Keratinocyte (primary cell): ENCODE measurements around the gene MFAP3L. TPM values are rescaled to one million over a fixed set of nuclear protein-coding genes. Genes with fewer than 3 reads are reported as not detected.

Experiments used
- DNase-seq: peaks from one replicate; pipeline ENCODE4 v3.0.0-alpha.2; 2011; ENCODE audit warnings: low read depth, missing footprints, low spot score
- FAIRE-seq: peaks from 2 replicates; lab custom pipeline; 2011; peaks lifted over from hg19 to GRCh38; lab: Jason Lieb, UNC
- H2AFZ ChIP-seq: 2 replicates; pipeline ENCODE4 v1.6.0; 2012; ENCODE audit warnings: low read length, control low read depth, inconsistent platforms; ENCODE audit not compliant: control insufficient read depth
- H3K27ac ChIP-seq: 2 replicates; pipeline ENCODE4 v1.5.1; 2011; ENCODE audit warnings: low read length; ENCODE audit not compliant: control insufficient read depth, insufficient read depth
- H3K27me3 ChIP-seq: 3 replicates; pipeline ENCODE4 v1.6.0; 2011; ENCODE audit warnings: low read length; ENCODE audit not compliant: control insufficient read depth, insufficient read depth; ENCODE audit errors: extremely low read depth
- H3K36me3 ChIP-seq, 2 experiments: 2 replicates in 1 of 2; 3 replicates in 1 of 2; pipeline ENCODE4 v1.5.1; 2011; ENCODE audit warnings: low read length in 2 of 2, mild to moderate bottlenecking in 1 of 2; ENCODE audit not compliant: control insufficient read depth in 2 of 2, insufficient read depth in 2 of 2; ENCODE audit errors: extremely low read depth in 1 of 2
- H3K4me1 ChIP-seq: 3 replicates; pipeline ENCODE4 v1.5.1; 2011; ENCODE audit warnings: low read length; ENCODE audit not compliant: control insufficient read depth, insufficient read depth; ENCODE audit errors: extremely low read depth
- H3K4me2 ChIP-seq: 3 replicates; pipeline ENCODE4 v1.6.0; 2011; ENCODE audit warnings: low read depth, low read length; ENCODE audit not compliant: control insufficient read depth, insufficient read depth; ENCODE audit errors: extremely low read depth
- H3K4me3 ChIP-seq, 3 experiments: fragments of 200-600 bp in 1 of 3; sonication (generic) in 1 of 3; 2 replicates in 2 of 3; 3 replicates in 1 of 3; pipeline ENCODE4 v1.5.1; 2011 to 2016; ENCODE audit warnings: low read length in 3 of 3, mild to moderate bottlenecking in 3 of 3, control low read depth in 2 of 3, inconsistent platforms in 1 of 3, low read depth in 1 of 3, mixed read lengths in 1 of 3, mixed run types in 1 of 3, moderate library complexity in 1 of 3; ENCODE audit not compliant: control insufficient read depth in 2 of 3, insufficient read depth in 2 of 3; ENCODE audit errors: extremely low read depth in 1 of 3
- H3K79me2 ChIP-seq: 2 replicates; pipeline ENCODE4 v1.6.0; 2012; ENCODE audit warnings: low read length; ENCODE audit not compliant: control insufficient read depth, insufficient read depth
- H3K9ac ChIP-seq: 3 replicates; pipeline ENCODE4 v1.6.0; 2011; ENCODE audit warnings: low read length; ENCODE audit not compliant: control insufficient read depth, insufficient read depth; ENCODE audit errors: extremely low read depth
- H3K9me1 ChIP-seq: 3 replicates; pipeline ENCODE4 v1.6.0; 2011; ENCODE audit warnings: low read length; ENCODE audit not compliant: control insufficient read depth, insufficient read depth; ENCODE audit errors: extremely low read depth
- H3K9me3 ChIP-seq: 2 replicates; pipeline ENCODE4 v1.5.1; 2012; ENCODE audit warnings: low read depth, low read length; ENCODE audit not compliant: control insufficient read depth
- H4K20me1 ChIP-seq: 3 replicates; pipeline ENCODE4 v1.6.0; 2011; ENCODE audit warnings: low read length; ENCODE audit not compliant: control insufficient read depth, insufficient read depth; ENCODE audit errors: extremely low read depth
- CTCF ChIP-seq, 3 experiments: IDR thresholded peaks in 1 of 3; conservative IDR thresholded peaks in 1 of 3; optimal IDR thresholded peaks in 1 of 3; 2 replicates in 2 of 3; 3 replicates in 1 of 3; pipeline versions ENCODE3 to v1.5.1; 2011; ENCODE audit warnings: low read length in 3 of 3, mild to moderate bottlenecking in 3 of 3, moderate library complexity in 2 of 3, control low read depth in 1 of 3, inconsistent platforms in 1 of 3; ENCODE audit not compliant: insufficient read depth in 2 of 3; ENCODE audit errors: extremely low read depth in 1 of 3
- EZH2 ChIP-seq: IDR thresholded peaks from one replicate; pipeline ENCODE4 v1.6.1; 2012; ENCODE audit warnings: inconsistent platforms, mild to moderate bottlenecking, low read length, moderate library complexity
- dilution Hi-C: fragments of 300-500 bp; cut with MboI; formaldehyde crosslinking; loops from one replicate; pipeline ENCODE4 v1.7.0; 2020; ENCODE audit warnings: low sequenced_read_pairs; ENCODE audit not compliant: extremely low pct_ligation_motif_present
- polyA plus RNA-seq, 5 experiments: library from polyadenylated mRNA; depleted of rRNA in 3 of 5; stranded (reverse) in 3 of 5; stranded (forward) in 1 of 5; unstranded in 1 of 5; fragments of >200 nt; gene quantifications; 1 replicate in 1 of 5; 2 replicates in 3 of 5; 3 replicates in 1 of 5; pipeline versions ENCODE4 v1.2.1 to v1.2.3, GENCODE V29; 2011 to 2012; ENCODE audit warnings: missing spikeins in 2 of 5, low read depth in 1 of 5, low replicate concordance in 1 of 5

The MFAP3L gene
- polyA plus RNA-seq, 1 donor (not counting 4 experiments of a cell fraction or from before 2014, with no cell fraction given): 7.6 TPM

GRCh38 chr4:169956091-169956843 is 69.9 kb downstream of the MFAP3L start:
- DNase-seq (no peak), FAIRE-seq (no peak)
- H3K27ac ChIP-seq: no peak overlapping the region
- no peaks in the 10 kb centered on the region for H3K36me3 ChIP-seq
- H3K4me3 ChIP-seq: no peak overlapping the region
- H3K4me2 ChIP-seq: no peak overlapping the region
- H3K79me2 ChIP-seq: no peaks in the 10 kb centered on the region
- TF ChIP-seq CTCF (optimal IDR thresholded peaks at IDR 0.05 in 1 of 3, IDR thresholded peaks at IDR 0.05 in 1 of 3, conservative IDR thresholded peaks at IDR 0.05 in 1 of 3; ENCODE audit: extremely low read depth in 1 of 3, insufficient read depth in 2 of 3, low read length in 3 of 3) (no peak), EZH2 (no peak)
- no peak overlapping the region for H2AFZ ChIP-seq
- H3K9me1 ChIP-seq: no peaks in the 10 kb centered on the region
- no peaks in the 10 kb centered on the region for H3K27me3 ChIP-seq
- H4K20me1 ChIP-seq: no peaks in the 10 kb centered on the region
- H3K9ac ChIP-seq: no peak overlapping the region
- dilution Hi-C loops: no loop called here
- no peaks in the 10 kb centered on the region for H3K4me1 ChIP-seq
- no peaks in the 10 kb centered on the region for H3K9me3 ChIP-seq

- no peaks in the 10 kb centered on the region for H3K79me2 ChIP-seq
- no peaks in the 10 kb centered on the region for H4K20me1 ChIP-seq
- no peaks in the 10 kb centered on the region for H3K27me3 ChIP-seq
- no peak overlapping the region for H3K27ac ChIP-seq
- DNase-seq: no peak
- dilution Hi-C loops: no loop called here
- H3K36me3 ChIP-seq: no peaks in the 10 kb centered on the region
- H3K4me3 ChIP-seq: no peak overlapping the region
- FAIRE-seq: no peak
- H3K9ac ChIP-seq: no peak overlapping the region
- H2AFZ ChIP-seq: no peak overlapping the region
- H3K9me3 ChIP-seq: no peaks in the 10 kb centered on the region
- no peaks in the 10 kb centered on the region for H3K9me1 ChIP-seq
- no peak for TF ChIP-seq CTCF (optimal IDR thresholded peaks at IDR 0.05 in 1 of 3, IDR thresholded peaks at IDR 0.05 in 1 of 3, conservative IDR thresholded peaks at IDR 0.05 in 1 of 3; ENCODE audit: extremely low read depth in 1 of 3, insufficient read depth in 2 of 3, low read length in 3 of 3)
- no peak for TF ChIP-seq EZH2
- H3K4me1 ChIP-seq: no peaks in the 10 kb centered on the region
- H3K4me2 ChIP-seq: no peak overlapping the region
These were observed 70.7 kb downstream of the MFAP3L start for GRCh38 chr4:169955521-169955920.
